GM19468 (cell line): ENCODE measurements around the gene GABRQ.
"Not testable (repeated sequence)": the region's sequence is repeated elsewhere in the genome, so short reads cannot be mapped to it uniquely, and the experiment has no call there.

Source experiments
- ATAC-seq: cut with Tn5 transposase; IDR thresholded peaks from one replicate; pipeline ENCODE4 v1.9.1; 2021; ENCODE audit warnings: mild to moderate bottlenecking, moderate library complexity, moderate number of reproducible peaks; ENCODE audit not compliant: unreplicated experiment; ENCODE audit errors: extremely low read depth

Gene GABRQ

DNA sequence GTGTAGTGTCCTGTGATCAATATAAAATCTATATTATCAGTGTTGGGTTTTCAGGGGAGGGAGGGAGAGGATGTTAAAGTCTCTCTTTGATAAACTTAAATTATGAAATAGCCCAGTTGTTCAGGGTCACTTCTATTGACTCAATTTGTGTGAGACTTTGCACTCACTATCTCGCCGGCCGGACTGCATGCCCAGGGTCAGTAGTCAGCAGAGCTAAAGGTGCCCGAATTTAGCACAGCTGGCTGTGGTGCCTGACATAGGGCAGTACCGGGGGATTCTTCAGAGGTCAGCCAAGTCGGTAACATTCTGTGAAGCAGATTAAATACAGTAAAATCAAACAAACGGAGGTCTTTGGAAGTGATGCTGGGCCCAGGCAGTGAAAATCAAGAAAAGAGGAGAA is 19.2 kb downstream of the GABRQ start:
- no peak for ATAC-seq

DNA sequence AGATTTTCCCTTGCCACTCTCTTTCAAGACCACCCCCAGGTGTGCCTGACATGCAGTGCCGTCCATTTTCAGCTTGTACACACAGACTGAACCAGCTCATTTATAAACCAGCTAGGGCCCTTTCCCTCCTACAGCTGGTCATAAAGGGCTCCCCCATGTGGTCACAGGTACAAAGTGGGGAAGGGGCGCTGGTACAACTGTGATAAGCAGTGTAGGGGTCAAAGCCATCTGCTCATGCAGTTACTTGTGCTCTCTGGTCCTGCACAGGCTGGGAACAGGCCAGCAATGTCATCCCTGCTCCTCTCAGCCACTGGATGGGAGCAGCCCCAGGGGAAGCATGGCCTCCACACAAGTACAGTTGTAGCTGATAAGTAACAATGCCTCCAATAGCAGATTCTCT is 20.6 kb downstream of the GABRQ start:
- no peak for ATAC-seq

DNA sequence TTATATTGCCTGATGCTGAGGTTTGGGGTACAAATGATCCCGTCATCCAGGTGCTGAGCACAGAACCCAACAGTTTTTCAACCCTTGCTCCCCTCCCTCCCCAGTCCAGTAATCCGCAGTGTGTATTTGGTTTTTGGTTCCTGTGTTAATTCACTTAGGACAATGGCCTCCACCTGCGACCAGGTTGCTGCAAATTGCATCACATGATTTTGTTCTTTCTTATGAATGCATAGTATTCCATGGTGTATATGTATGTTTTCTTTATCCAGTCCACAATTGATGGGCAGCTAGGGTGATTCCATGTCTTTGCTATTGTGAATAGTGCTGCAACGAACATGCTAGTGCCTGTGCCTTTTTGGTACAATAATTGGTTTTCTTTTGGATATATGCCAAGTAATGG is 25.4 kb downstream of the GABRQ start:
- no peak for ATAC-seq

DNA sequence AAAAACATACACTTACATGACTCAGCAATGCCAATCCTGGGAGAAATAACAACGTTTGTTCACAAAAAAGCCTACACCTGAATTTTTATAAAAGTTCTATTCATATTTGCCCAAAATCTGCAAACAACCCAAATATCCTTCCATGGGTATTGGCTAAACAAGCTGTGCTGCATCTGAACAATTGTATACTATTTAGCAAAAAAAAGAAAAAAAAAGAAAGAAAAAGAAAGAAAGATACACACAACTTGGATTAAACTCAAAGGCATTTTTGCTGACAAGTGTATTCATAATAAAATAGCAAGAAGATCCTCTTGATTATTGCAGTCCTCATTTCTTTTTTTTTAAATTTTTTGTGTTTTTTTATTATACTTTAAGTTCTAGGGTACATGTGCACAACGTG is 36.4 kb downstream of the GABRQ start:
- ATAC-seq: no peak

DNA sequence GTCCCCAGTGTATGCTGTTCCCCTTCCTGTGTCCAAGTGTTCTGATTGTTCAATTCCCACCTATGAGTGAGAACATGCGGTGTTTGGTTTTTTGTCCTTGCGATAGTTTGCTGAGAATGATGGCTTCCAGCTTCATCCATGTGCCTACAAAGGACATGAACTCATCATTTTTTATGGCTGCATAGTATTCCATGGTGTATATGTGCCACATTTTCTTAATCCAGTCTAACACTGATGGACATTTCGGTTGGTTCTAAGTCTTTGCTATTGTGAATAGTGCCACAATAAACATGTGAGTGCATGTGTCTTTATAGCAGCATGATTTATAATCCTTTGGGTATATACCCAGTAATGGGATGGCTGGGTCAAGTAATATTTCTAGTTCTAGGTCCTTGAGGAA is 37.0 kb downstream of the GABRQ start:
- ATAC-seq: not testable (repeated sequence)

DNA sequence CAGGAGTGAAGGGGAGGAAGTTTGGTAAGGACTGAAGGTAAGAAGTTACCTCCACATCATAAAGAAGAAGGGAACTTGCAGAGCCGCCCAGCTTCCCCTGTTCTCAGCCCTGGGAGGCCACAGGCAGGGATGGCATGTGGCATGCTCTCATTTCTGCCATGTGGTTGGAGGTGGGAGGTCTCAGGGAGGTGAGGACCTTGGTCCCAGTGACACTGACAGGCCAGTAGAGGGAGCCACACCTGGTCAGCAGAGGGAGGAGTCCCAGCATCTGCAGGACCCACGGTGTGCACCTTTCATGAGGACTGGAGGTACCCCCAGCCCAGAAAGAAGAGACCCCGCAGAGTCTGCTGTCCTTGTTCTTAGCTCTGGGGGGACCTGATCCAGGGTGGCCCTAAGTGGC is 43.3 kb downstream of the GABRQ start:
- not testable (repeated sequence) for ATAC-seq

DNA sequence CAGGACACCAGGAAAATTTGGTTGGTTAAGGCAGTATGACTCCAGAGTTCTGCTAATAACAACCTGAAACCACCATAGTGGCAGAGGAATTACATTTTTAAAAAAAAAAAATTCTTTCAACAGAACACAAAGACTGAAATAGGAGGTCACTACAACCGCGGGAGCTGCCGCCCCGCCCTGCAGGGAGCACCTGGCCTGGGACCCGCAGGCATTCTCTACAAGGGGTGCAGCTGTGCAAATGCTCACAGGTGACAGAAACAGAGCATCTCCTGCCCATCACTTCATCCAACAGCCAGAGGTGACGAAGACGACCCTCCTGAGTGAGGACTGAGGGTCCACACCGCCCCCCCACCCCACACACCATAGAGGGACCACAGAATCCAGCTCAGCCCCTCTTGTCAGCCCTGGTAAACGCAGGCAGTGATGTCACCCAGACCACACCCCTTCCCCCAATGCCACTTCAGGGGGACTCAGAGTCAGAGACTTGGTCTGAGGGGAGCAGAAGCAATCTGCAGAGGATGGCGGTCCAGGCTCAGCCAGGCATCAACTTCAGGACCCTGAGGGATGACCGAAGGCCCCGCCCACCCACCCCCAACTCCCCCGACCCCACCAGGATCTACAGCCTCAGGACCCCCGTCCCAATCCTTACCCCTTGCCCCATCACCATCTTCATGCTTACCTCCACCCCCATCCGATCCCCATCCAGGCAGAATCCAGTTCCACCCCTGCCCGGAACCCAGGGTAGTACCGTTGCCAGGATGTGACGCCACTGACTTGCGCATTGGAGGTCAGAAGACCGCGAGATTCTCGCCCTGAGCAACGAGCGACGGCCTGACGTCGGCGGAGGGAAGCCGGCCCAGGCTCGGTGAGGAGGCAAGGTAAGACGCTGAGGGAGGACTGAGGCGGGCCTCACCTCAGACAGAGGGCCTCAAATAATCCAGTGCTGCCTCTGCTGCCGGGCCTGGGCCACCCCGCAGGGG is 60.5 kb downstream of the GABRQ start, which contains the start of gene MAGEA3:
Gene MAGEA3, plus strand, starts transcription at position 843 of the 980 bp plus-strand sequence. CDS start 2,039 bp downstream, outside the sequence.
- ATAC-seq: not testable (repeated sequence)

DNA sequence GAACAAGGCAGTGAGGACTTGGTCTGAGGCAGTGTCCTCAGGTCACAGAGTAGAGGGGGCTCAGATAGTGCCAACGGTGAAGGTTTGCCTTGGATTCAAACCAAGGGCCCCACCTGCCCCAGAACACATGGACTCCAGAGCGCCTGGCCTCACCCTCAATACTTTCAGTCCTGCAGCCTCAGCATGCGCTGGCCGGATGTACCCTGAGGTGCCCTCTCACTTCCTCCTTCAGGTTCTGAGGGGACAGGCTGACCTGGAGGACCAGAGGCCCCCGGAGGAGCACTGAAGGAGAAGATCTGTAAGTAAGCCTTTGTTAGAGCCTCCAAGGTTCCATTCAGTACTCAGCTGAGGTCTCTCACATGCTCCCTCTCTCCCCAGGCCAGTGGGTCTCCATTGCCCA is 62.7 kb downstream of the GABRQ start:
- ATAC-seq: not testable (repeated sequence)

DNA sequence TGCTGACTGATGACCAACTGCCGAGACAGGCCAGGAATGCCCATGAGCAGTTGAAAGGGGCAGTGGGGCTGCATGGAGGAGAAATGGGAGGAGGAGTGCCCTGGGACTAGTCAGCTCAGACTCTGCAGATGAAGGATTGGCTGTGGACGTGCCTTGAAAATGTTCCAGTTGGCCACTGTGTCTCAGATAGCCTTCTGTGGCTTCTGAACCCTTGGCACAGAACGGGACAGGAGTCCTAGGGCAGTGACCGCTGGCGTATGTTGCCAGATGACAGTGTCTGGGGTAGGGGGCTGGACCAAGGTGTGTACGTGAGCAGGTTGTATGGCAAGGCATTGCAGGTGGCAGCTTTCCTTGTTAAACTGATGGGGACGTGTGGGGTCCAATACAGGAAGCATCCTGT is 68.8 kb downstream of the GABRQ start:
- ATAC-seq: not testable (repeated sequence)
